K562 (cell line): ENCODE results near the gene KDM2A. TPM values are rescaled to one million over a fixed set of nuclear protein-coding genes. Genes with fewer than 3 reads are reported as not detected.

ENCODE experiments used
- HDGF ChIP-seq: fragments of 450-650 bp; IDR thresholded peaks from 2 replicates; pipeline ENCODE4 v1.6.1; 2016
- MCM7 ChIP-seq, 2 experiments: fragments of 450-650 bp; IDR thresholded peaks; 2 replicates each; pipeline ENCODE4 v1.6.1; 2016 to 2018
- MGA ChIP-seq: fragments of 450-650 bp; IDR thresholded peaks from 2 replicates; pipeline ENCODE4 v1.6.1; 2016; ENCODE audit warnings: mild to moderate bottlenecking, moderate library complexity
- SREBF2 ChIP-seq: sonication (generic); formaldehyde crosslinking; IDR thresholded peaks from 2 replicates; pipeline ENCODE4 v1.4.0; 2020; ENCODE audit warnings: mild to moderate bottlenecking, missing genetic modification reagents
- ZFP30 ChIP-seq: fragments of 250-450 bp; sonication (Bioruptor Pico); IDR thresholded peaks from 2 replicates; pipeline ENCODE4 v1.8.0; 2022; ENCODE audit warnings: moderate library complexity, mild to moderate bottlenecking, inconsistent platforms, borderline replicate concordance
- ZNF436 ChIP-seq: fragments of 250-450, 450-650 bp; sonication (Bioruptor Pico); formaldehyde crosslinking; IDR thresholded peaks from 2 replicates; pipeline ENCODE4 v1.7.0; 2020; ENCODE audit warnings: mild to moderate bottlenecking
- polyA plus RNA-seq, 8 experiments: library from polyadenylated mRNA; depleted of rRNA in 4 of 8; stranded (reverse) in 5 of 8; unstranded in 3 of 8; fragments of >200 nt; fragmentation: Nextera tagmentation in 2 of 8; fragmentation: Illumina TruSeq in 1 of 8; extraction: Ambion mirVana in 2 of 8; extraction: Trizol in 1 of 8; gene quantifications; 2 replicates each; pipeline versions ENCODE4 v1.2.1 to v1.2.3, GENCODE V29; 2011 to 2014; ENCODE audit warnings: inconsistent platforms in 1 of 8, missing spikeins in 1 of 8
- total RNA-seq, 7 experiments: library from RNA; depleted of rRNA in 6 of 7; stranded (reverse); fragments of >200 nt in 6 of 7; fragmentation: Illumina TruSeq in 2 of 7; extraction: Trizol in 2 of 7; gene quantifications; 2 replicates each; pipeline versions ENCODE4 v1.2.1 to v1.2.3, GENCODE V29; 2011 to 2021; ENCODE audit warnings: low replicate concordance in 1 of 7

Gene KDM2A
- total and polyA plus RNA-seq, 9 of the 15 experiments (the other 6 are each of a cell fraction or from before 2014, with no cell fraction given), result 5.0 to 39.3 (median 21.3) TPM

GRCh38 chr11:67179892-67180490 is 60.9 kb downstream of the KDM2A start (continued):
- TF ChIP-seq MGA (no peak), ZNF436 (CRISPR knock-in tag) (no peak), ZFP30 (CRISPR knock-in tag) (no peak), MCM7 (IDR thresholded peaks at IDR 0.05) (no peak), HDGF (no peak), SREBF2 (no peak)
- TF ChIP-seq, all 486 proteins: peak for 0
